Jurkat, Clone E6-1 (cell line): Measurements from ENCODE around the gene RFTN1.

Experiments used
- DNase-seq: peaks from one replicate; pipeline ENCODE4 v3.0.0-alpha.2; 2011; ENCODE audit warnings: low read depth, low spot score
- H3K4me3 ChIP-seq: 2 replicates; pipeline ENCODE4 v1.5.1; 2011; ENCODE audit warnings: mild to moderate bottlenecking, low read length, control low read depth, moderate library complexity

Gene RFTN1

GRCh38 chr3:16455001-16455400 is 58.5 kb downstream of the RFTN1 start:
- DNase-seq: no peak
- no peak overlapping the region for H3K4me3 ChIP-seq

- no peak for DNase-seq
- no peak overlapping the region for H3K4me3 ChIP-seq
Observed at GRCh38 chr3:16452261-16452660, 61.2 kb downstream of the RFTN1 start.

GRCh38 chr3:16449369-16449768 is 64.1 kb downstream of the RFTN1 start:
- no peak overlapping the region for H3K4me3 ChIP-seq
- no peak for DNase-seq

- no peak overlapping the region for H3K4me3 ChIP-seq
- no peak for DNase-seq
Observed at GRCh38 chr3:16448639-16449070, 64.8 kb downstream of the RFTN1 start.

- DNase-seq: no peak
- no peak overlapping the region for H3K4me3 ChIP-seq
Observed at GRCh38 chr3:16447135-16447534, 66.4 kb downstream of the RFTN1 start.

- no peak for DNase-seq
- no peak overlapping the region for H3K4me3 ChIP-seq
Observed at GRCh38 chr3:16444344-16444743, 69.2 kb downstream of the RFTN1 start.

- no peak overlapping the region for H3K4me3 ChIP-seq
- no peak for DNase-seq
Observed at GRCh38 chr3:16442730-16443129, 70.8 kb downstream of the RFTN1 start.

GRCh38 chr3:16441371-16441875 is 72.1 kb downstream of the RFTN1 start:
- no peak for DNase-seq
- H3K4me3 ChIP-seq: no peak overlapping the region

- no peak overlapping the region for H3K4me3 ChIP-seq
- no peak for DNase-seq
Observed at GRCh38 chr3:16439848-16440708, 73.4 kb downstream of the RFTN1 start.

GRCh38 chr3:16439163-16439847 is 74.2 kb downstream of the RFTN1 start:
- no peak for DNase-seq
- H3K4me3 ChIP-seq: no peak overlapping the region

GRCh38 chr3:16437640-16438039 is 75.9 kb downstream of the RFTN1 start:
- DNase-seq: no peak
- H3K4me3 ChIP-seq: no peak overlapping the region

GRCh38 chr3:16433701-16434151 is 79.8 kb downstream of the RFTN1 start:
- DNase-seq: no peak
- no peak overlapping the region for H3K4me3 ChIP-seq

- H3K4me3 ChIP-seq: no peak overlapping the region
- DNase-seq: no peak
Observed at GRCh38 chr3:16432714-16433113, 80.8 kb downstream of the RFTN1 start.

- no peak overlapping the region for H3K4me3 ChIP-seq
- no peak for DNase-seq
Observed at GRCh38 chr3:16430717-16431630, 82.5 kb downstream of the RFTN1 start.

GRCh38 chr3:16429086-16429485 is 84.4 kb downstream of the RFTN1 start:
- H3K4me3 ChIP-seq: no peak overlapping the region
- DNase-seq: no peak

- DNase-seq: no peak
- H3K4me3 ChIP-seq: no peak overlapping the region
Observed at GRCh38 chr3:16428612-16429011, 84.9 kb downstream of the RFTN1 start.

- no peak overlapping the region for H3K4me3 ChIP-seq
- DNase-seq: no peak
Observed at GRCh38 chr3:16427103-16427965, 86.2 kb downstream of the RFTN1 start.

GRCh38 chr3:16426665-16427064 is 86.8 kb downstream of the RFTN1 start:
- no peak for DNase-seq
- H3K4me3 ChIP-seq: no peak overlapping the region
